H9 (cell line): ENCODE measurements around the gene NEUROD4. TPM values are rescaled to one million over a fixed set of nuclear protein-coding genes. Genes with fewer than 3 reads are reported as not detected.

Experiments
- DNase-seq: peaks from one replicate; pipeline ENCODE4 v3.0.0-alpha.2; 2017
- H2AFZ ChIP-seq: one replicate; pipeline ENCODE4 v1.6.1; 2013; ENCODE audit warnings: mild to moderate bottlenecking, low read length, control low read depth, moderate library complexity
- H2AK5ac ChIP-seq: 2 replicates; pipeline ENCODE4 v1.6.1; 2013; ENCODE audit warnings: low read length, control low read depth, mixed read lengths; ENCODE audit not compliant: insufficient read length
- H2BK120ac ChIP-seq: one replicate; pipeline ENCODE4 v1.6.1; 2013; ENCODE audit warnings: low read depth, mild to moderate bottlenecking, low read length, control low read depth, inconsistent platforms; ENCODE audit not compliant: poor library complexity, severe bottlenecking
- H2BK12ac ChIP-seq: 2 replicates; pipeline ENCODE4 v1.6.1; 2013; ENCODE audit warnings: low read length, control low read depth, mixed read lengths, low read depth; ENCODE audit not compliant: insufficient read length
- H2BK15ac ChIP-seq: 2 replicates; pipeline ENCODE4 v1.6.1; 2013; ENCODE audit warnings: low read depth, low read length, control low read depth
- H2BK20ac ChIP-seq: one replicate; pipeline ENCODE4 v1.6.1; 2013; ENCODE audit warnings: low read depth, mild to moderate bottlenecking, low read length, control low read depth, inconsistent platforms; ENCODE audit not compliant: poor library complexity, severe bottlenecking
- H2BK5ac ChIP-seq: 2 replicates; pipeline ENCODE4 v1.6.1; 2013; ENCODE audit warnings: low read length, control low read depth, mixed read lengths; ENCODE audit not compliant: insufficient read length
- H3K14ac ChIP-seq: 2 replicates; pipeline ENCODE4 v1.6.1; 2013; ENCODE audit warnings: low read length, control low read depth; ENCODE audit not compliant: insufficient read depth
- H3K18ac ChIP-seq: 2 replicates; pipeline ENCODE4 v1.6.1; 2013; ENCODE audit warnings: low read depth, mild to moderate bottlenecking, mixed read lengths, low read length, control low read depth; ENCODE audit not compliant: insufficient read length
- H3K23ac ChIP-seq: 2 replicates; pipeline ENCODE4 v1.6.1; 2013; ENCODE audit warnings: low read length, control low read depth, mixed read lengths, low read depth; ENCODE audit not compliant: insufficient read length
- H3K23me2 ChIP-seq: 2 replicates; pipeline ENCODE4 v1.6.1; 2013; ENCODE audit warnings: low read depth, mild to moderate bottlenecking, mixed read lengths, low read length, control low read depth; ENCODE audit not compliant: insufficient read length, poor library complexity, severe bottlenecking
- H3K27ac ChIP-seq: 2 replicates; pipeline ENCODE4 v1.5.1; 2013; ENCODE audit warnings: low read length, control low read depth, mixed read lengths, low read depth; ENCODE audit not compliant: insufficient read length
- H3K27me3 ChIP-seq: 2 replicates; pipeline ENCODE4 v1.6.1; 2013; ENCODE audit warnings: low read length, control low read depth, inconsistent platforms; ENCODE audit not compliant: insufficient read depth
- H3K4ac ChIP-seq: 2 replicates; pipeline ENCODE4 v1.6.1; 2013; ENCODE audit warnings: low read depth, mild to moderate bottlenecking, control low read depth, inconsistent platforms, low read length, moderate library complexity
- H3K4me1 ChIP-seq: 2 replicates; pipeline ENCODE4 v1.6.1; 2013; ENCODE audit warnings: low read length, control low read depth, inconsistent platforms; ENCODE audit not compliant: insufficient read depth
- H3K4me2 ChIP-seq: 2 replicates; pipeline ENCODE4 v1.6.1; 2013; ENCODE audit warnings: low read length, control low read depth, mixed read lengths; ENCODE audit not compliant: insufficient read length, insufficient read depth
- H3K56ac ChIP-seq: 2 replicates; pipeline ENCODE4 v1.6.1; 2013; ENCODE audit warnings: low read depth, mild to moderate bottlenecking, mixed read lengths, low read length, control low read depth; ENCODE audit not compliant: insufficient read length
- H3K79me1 ChIP-seq: 2 replicates; pipeline ENCODE4 v1.6.1; 2013; ENCODE audit warnings: low read depth, mild to moderate bottlenecking, moderate library complexity, low read length, control low read depth, inconsistent platforms; ENCODE audit not compliant: insufficient read depth, poor library complexity, severe bottlenecking
- H3K79me2 ChIP-seq: 2 replicates; pipeline ENCODE4 v1.6.1; 2013; ENCODE audit warnings: low read length, control low read depth, inconsistent platforms; ENCODE audit not compliant: insufficient read depth
- H3K9ac ChIP-seq: 2 replicates; pipeline ENCODE4 v1.6.1; 2013; ENCODE audit warnings: low read length, control low read depth, mixed read lengths; ENCODE audit not compliant: insufficient read length; ENCODE audit errors: extremely low read depth
- H3K9me3 ChIP-seq: one replicate; pipeline ENCODE4 v1.6.1; 2013; ENCODE audit warnings: low read depth, low read length, inconsistent platforms; ENCODE audit not compliant: control insufficient read depth
- H3T11ph ChIP-seq: one replicate; pipeline ENCODE4 v1.6.1; 2013; ENCODE audit warnings: mild to moderate bottlenecking, low read length, control low read depth, inconsistent platforms
- H4K20me1 ChIP-seq: one replicate; pipeline ENCODE4 v1.6.1; 2013; ENCODE audit not compliant: control insufficient read depth, insufficient read length, insufficient read depth
- H4K5ac ChIP-seq: 2 replicates; pipeline ENCODE4 v1.6.1; 2013; ENCODE audit warnings: low read depth, mild to moderate bottlenecking, mixed read lengths, low read length, control low read depth; ENCODE audit not compliant: insufficient read length
- H4K8ac ChIP-seq: replicated peaks from 2 replicates; pipeline ENCODE4 v1.6.1; 2013; ENCODE audit warnings: low read length, control low read depth, mixed read lengths, low read depth; ENCODE audit not compliant: insufficient read length
- H4K91ac ChIP-seq: 2 replicates; pipeline ENCODE4 v1.6.1; 2013; ENCODE audit warnings: low read depth, mild to moderate bottlenecking, moderate library complexity, mixed read lengths, low read length, control low read depth; ENCODE audit not compliant: insufficient read length
- H3K27ac Mint-ChIP-seq, 3 experiments: 2 replicates in 2 of 3; 3 replicates in 1 of 3; pipeline ENCODE4 v1.8.0; 2020 to 2021; ENCODE audit warnings: mixed read lengths in 3 of 3, mild to moderate bottlenecking in 1 of 3, moderate library complexity in 1 of 3
- H3K27me3 Mint-ChIP-seq: 2 replicates; pipeline ENCODE4 v1.8.0; 2021; ENCODE audit warnings: low read depth, mild to moderate bottlenecking, moderate library complexity, mixed read lengths
- H3K36me3 Mint-ChIP-seq, 3 experiments: 2 replicates in 2 of 3; 3 replicates in 1 of 3; pipeline ENCODE4 v1.8.0; 2020 to 2021; ENCODE audit warnings: low read depth in 3 of 3, mixed read lengths in 3 of 3; ENCODE audit not compliant: insufficient read depth in 1 of 3
- H3K4me1 Mint-ChIP-seq, 2 experiments: 2 replicates each; pipeline ENCODE4 v1.8.0; 2020; ENCODE audit warnings: mixed read lengths in 2 of 2
- H3K4me3 Mint-ChIP-seq, 2 experiments: 2 replicates in 1 of 2; 3 replicates in 1 of 2; pipeline ENCODE4 v1.8.0; 2020 to 2021; ENCODE audit warnings: mild to moderate bottlenecking in 2 of 2, mixed read lengths in 2 of 2, moderate library complexity in 1 of 2
- H3K9me3 Mint-ChIP-seq, 2 experiments: 2 replicates in 1 of 2; 3 replicates in 1 of 2; pipeline ENCODE4 v1.8.0; 2020; ENCODE audit warnings: mild to moderate bottlenecking in 2 of 2, mixed read lengths in 2 of 2, moderate library complexity in 1 of 2
- WGBS: extraction: QIAGEN DNeasy Blood & Tissue Kit; methylation state at CpG from one replicate; pipeline ENCODE4 v1.1.7; 2013; ENCODE audit warnings: missing lambda C conversion rate, low lambda C conversion rate, mixed read lengths; ENCODE audit not compliant: insufficient read length; ENCODE audit errors: extremely low coverage; 5-methylcytosine and 5-hydroxymethylcytosine counted together
- total RNA-seq: library from RNA; stranded (reverse); gene quantifications from 2 replicates; pipeline ENCODE4 v1.2.1, GENCODE V29; 2021
- TF ChIP-seq, protein P1 (sequence below): fragments of 200-600 bp; sonication (generic); conservative IDR thresholded peaks from 3 replicates; pipeline ENCODE4 v1.8.0; 2021; ENCODE audit warnings: antibody characterized with exemption, mild to moderate bottlenecking

The NEUROD4 gene
- total RNA-seq, 1 experiment from 2014 or later = not detected

DNA sequence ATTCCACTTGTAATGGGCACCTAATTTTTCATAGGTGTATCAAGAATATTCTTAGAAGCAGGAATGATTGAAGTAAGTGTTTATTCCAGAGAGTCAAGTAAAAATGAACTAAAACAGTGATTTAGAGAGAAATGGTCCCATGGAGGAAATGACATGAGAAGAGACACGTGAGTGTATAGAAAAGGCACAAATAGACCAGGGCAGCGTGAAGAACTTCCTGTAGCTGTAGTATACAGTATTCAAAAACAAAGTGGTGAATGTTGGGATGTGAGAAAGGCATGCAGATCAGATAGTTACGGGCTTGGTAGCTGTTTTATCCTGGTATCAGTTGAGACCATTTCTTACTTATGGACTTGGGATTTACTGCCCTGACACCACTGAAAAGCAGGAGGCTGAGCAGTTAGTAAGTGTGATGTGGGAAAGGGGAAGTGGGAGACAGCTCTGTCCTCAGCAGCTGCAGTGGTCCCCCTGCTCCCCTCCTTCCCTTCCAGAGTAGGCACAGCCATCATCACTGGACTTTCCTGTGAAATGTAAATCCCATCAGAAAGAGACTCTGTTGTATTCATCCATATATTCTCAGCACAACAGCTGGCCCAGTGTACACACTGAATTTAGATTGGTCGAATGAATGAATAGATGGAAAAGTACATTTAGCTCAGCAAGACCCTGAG is 18.4 kb upstream of the NEUROD4 start:
- H3K4me1 ChIP-seq = peaks cover 8% of the 10 kb centered on the region
- no peak overlapping the region for H4K5ac ChIP-seq
- Mint-ChIP-seq H3K36me3 (no peaks in the 10 kb centered on the region), H3K4me3 (no peak overlapping the region), H3K27ac (no peak overlapping the region), H3K4me1 (peaks cover 29 to 32% of the 10 kb centered on the region in 2 experiments), H3K27me3 (peaks cover 4% of the 10 kb centered on the region; the same call in 1 of the 2 replicates), H3K9me3 (peaks cover 0 to 3% of the 10 kb centered on the region in 2 experiments; a peak in 2 of 5 replicates)
- no peaks in the 10 kb centered on the region for H3K23me2 ChIP-seq
- H2BK120ac ChIP-seq = no peak overlapping the region
- no peak overlapping the region for H3T11ph ChIP-seq
- no peak overlapping the region for H2BK15ac ChIP-seq
- no peak overlapping the region for H2BK12ac ChIP-seq
- no CpG with 5 or more reads among the region's 4 CpGs for WGBS
- H4K8ac ChIP-seq = no peak overlapping the region
- H3K27me3 ChIP-seq = no peaks in the 10 kb centered on the region
- H2AFZ ChIP-seq = no peak overlapping the region
- H3K23ac ChIP-seq = no peak overlapping the region
- H3K56ac ChIP-seq = no peak overlapping the region
- no peak overlapping the region for H3K4me2 ChIP-seq
- no peak overlapping the region for H4K91ac ChIP-seq
- H3K27ac ChIP-seq = no peak overlapping the region
- no peak overlapping the region for H3K9ac ChIP-seq
- H3K9me3 ChIP-seq = no peaks in the 10 kb centered on the region
- TF ChIP-seq, protein P1, sequence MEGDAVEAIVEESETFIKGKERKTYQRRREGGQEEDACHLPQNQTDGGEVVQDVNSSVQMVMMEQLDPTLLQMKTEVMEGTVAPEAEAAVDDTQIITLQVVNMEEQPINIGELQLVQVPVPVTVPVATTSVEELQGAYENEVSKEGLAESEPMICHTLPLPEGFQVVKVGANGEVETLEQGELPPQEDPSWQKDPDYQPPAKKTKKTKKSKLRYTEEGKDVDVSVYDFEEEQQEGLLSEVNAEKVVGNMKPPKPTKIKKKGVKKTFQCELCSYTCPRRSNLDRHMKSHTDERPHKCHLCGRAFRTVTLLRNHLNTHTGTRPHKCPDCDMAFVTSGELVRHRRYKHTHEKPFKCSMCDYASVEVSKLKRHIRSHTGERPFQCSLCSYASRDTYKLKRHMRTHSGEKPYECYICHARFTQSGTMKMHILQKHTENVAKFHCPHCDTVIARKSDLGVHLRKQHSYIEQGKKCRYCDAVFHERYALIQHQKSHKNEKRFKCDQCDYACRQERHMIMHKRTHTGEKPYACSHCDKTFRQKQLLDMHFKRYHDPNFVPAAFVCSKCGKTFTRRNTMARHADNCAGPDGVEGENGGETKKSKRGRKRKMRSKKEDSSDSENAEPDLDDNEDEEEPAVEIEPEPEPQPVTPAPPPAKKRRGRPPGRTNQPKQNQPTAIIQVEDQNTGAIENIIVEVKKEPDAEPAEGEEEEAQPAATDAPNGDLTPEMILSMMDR = no peak
- H3K79me1 ChIP-seq = no peaks in the 10 kb centered on the region
- no peak for DNase-seq
- no peaks in the 10 kb centered on the region for H3K79me2 ChIP-seq
- H4K20me1 ChIP-seq = no peaks in the 10 kb centered on the region
- H2BK20ac ChIP-seq = no peak overlapping the region
- H3K18ac ChIP-seq = no peak overlapping the region
- no peak overlapping the region for H2BK5ac ChIP-seq
- no peak overlapping the region for H3K4ac ChIP-seq
- no peak overlapping the region for H3K14ac ChIP-seq
- H2AK5ac ChIP-seq = no peak overlapping the region
